Measurements from ENCODE around the gene ALDH1A3.

Gene ALDH1A3

GRCh38 chr15:100944986-100945385, 65.4 kb downstream of the ALDH1A3 start:
- no peak overlapping the region for H3K4me3 ChIP-seq (replicated peaks; ENCODE audit: insufficient read depth, low read length)
- DNase-seq (ENCODE audit: low read depth in 1 of 2, low spot score in 1 of 2) = no peak
- TF ChIP-seq SPI1 (IDR thresholded peaks at IDR 0.05; ENCODE audit: borderline replicate concordance, low read depth) (no peak), POLR2AphosphoS5 (IDR thresholded peaks at IDR 0.05; ENCODE audit: low read depth) (no peak), REST (IDR thresholded peaks at IDR 0.05; ENCODE audit: insufficient replicate concordance, low read depth) (no peak), GABPA (IDR thresholded peaks at IDR 0.05; ENCODE audit: low read depth) (no peak)
- no peak overlapping the region for H3K27ac ChIP-seq (replicated peaks)
- H3K27me3 ChIP-seq (ENCODE audit: insufficient read depth, poor library complexity, severe bottlenecking) = no peaks in the 10 kb centered on the region

- no peak for DNase-seq (ENCODE audit: low read depth in 1 of 2, low spot score in 1 of 2)
- Histone ChIP-seq H3K27me3 (ENCODE audit: insufficient read depth, poor library complexity, severe bottlenecking) (no peaks in the 10 kb centered on the region), H3K4me3 (replicated peaks; ENCODE audit: insufficient read depth, low read length) (no peak overlapping the region), H3K27ac (replicated peaks) (no peak overlapping the region)
- TF ChIP-seq SPI1 (IDR thresholded peaks at IDR 0.05; ENCODE audit: borderline replicate concordance, low read depth) (no peak), GABPA (IDR thresholded peaks at IDR 0.05; ENCODE audit: low read depth) (no peak), CTCF (IDR thresholded peaks at IDR 0.05; ENCODE audit: insufficient read depth, low read length) (no peak)
Measured at GRCh38 chr15:100947760-100948429, 68.3 kb downstream of the ALDH1A3 start.

- no peak for DNase-seq (ENCODE audit: low read depth in 1 of 2, low spot score in 1 of 2)
- Histone ChIP-seq H3K4me3 (replicated peaks; ENCODE audit: insufficient read depth, low read length) (no peak overlapping the region), H3K27ac (replicated peaks) (no peak overlapping the region), H3K27me3 (ENCODE audit: insufficient read depth, poor library complexity, severe bottlenecking) (no peaks in the 10 kb centered on the region)
- TF ChIP-seq POLR2AphosphoS5 (IDR thresholded peaks at IDR 0.05; ENCODE audit: low read depth) = no peak
Measured at GRCh38 chr15:100948430-100948762, 68.8 kb downstream of the ALDH1A3 start.

- DNase-seq (ENCODE audit: low read depth in 1 of 2, low spot score in 1 of 2) = no peak
- Histone ChIP-seq H3K4me3 (replicated peaks; ENCODE audit: insufficient read depth, low read length) (no peak overlapping the region), H3K27ac (replicated peaks) (no peak overlapping the region), H3K27me3 (ENCODE audit: insufficient read depth, poor library complexity, severe bottlenecking) (no peaks in the 10 kb centered on the region)
- no peak for TF ChIP-seq REST (IDR thresholded peaks at IDR 0.05; ENCODE audit: insufficient replicate concordance, low read depth)
- no peak for TF ChIP-seq GABPA (IDR thresholded peaks at IDR 0.05; ENCODE audit: low read depth)
- no peak for TF ChIP-seq SPI1 (IDR thresholded peaks at IDR 0.05; ENCODE audit: borderline replicate concordance, low read depth)
- TF ChIP-seq CTCF (IDR thresholded peaks at IDR 0.05; ENCODE audit: insufficient read depth, low read length) = no peak
- TF ChIP-seq POLR2AphosphoS5 (IDR thresholded peaks at IDR 0.05; ENCODE audit: low read depth) = no peak
Measured at GRCh38 chr15:100949691-100950090, 70.1 kb downstream of the ALDH1A3 start.

- Histone ChIP-seq H3K4me3 (replicated peaks; ENCODE audit: insufficient read depth, low read length) (no peak overlapping the region), H3K27me3 (ENCODE audit: insufficient read depth, poor library complexity, severe bottlenecking) (no peaks in the 10 kb centered on the region), H3K27ac (replicated peaks) (no peak overlapping the region)
- no peak for TF ChIP-seq POLR2AphosphoS5 (IDR thresholded peaks at IDR 0.05; ENCODE audit: low read depth)
- TF ChIP-seq REST (IDR thresholded peaks at IDR 0.05; ENCODE audit: insufficient replicate concordance, low read depth) = no peak
- TF ChIP-seq CTCF (IDR thresholded peaks at IDR 0.05; ENCODE audit: insufficient read depth, low read length) = no peak
- TF ChIP-seq SPI1 (IDR thresholded peaks at IDR 0.05; ENCODE audit: borderline replicate concordance, low read depth) = peak; percentile 51; the same call in 1 of the 2 replicates
- no peak for TF ChIP-seq GABPA (IDR thresholded peaks at IDR 0.05; ENCODE audit: low read depth)
- DNase-seq (ENCODE audit: low read depth in 1 of 2, low spot score in 1 of 2) = no peak
Measured at GRCh38 chr15:100951965-100952364, 72.3 kb downstream of the ALDH1A3 start.

Data from HL-60 (cell line).